Amniotic epithelial cell (primary cell): ENCODE results near the gene POLD1.
"Not testable (repeated sequence)": the region's sequence is repeated elsewhere in the genome, so short reads cannot be mapped to it uniquely, and the experiment has no call there.

Source experiments
- DNase-seq: peaks from one replicate; pipeline ENCODE4 v3.0.0-alpha.2; 2010; ENCODE audit warnings: low read depth

The POLD1 gene

DNA sequence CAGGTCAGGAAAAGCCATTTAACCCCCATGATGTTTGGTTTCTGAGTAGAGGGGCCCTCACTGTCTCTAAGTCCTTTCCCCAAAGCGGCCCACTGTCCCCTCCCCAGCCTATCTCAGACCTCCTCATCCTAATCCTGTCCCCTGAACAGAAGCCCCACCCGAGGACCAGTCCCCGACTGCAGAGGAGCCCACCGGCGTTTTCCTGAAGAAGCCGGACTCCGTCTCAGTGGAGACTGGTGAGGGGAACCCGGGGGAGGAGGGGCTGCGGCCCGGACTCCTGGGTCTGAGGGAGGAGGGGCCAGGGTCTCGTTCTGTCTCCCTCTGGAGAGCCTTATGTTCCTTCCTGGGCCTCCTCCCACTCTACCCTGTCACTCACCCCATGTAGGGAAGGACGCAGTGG is 51.5 kb downstream of the POLD1 start:
- no peak for DNase-seq

DNA sequence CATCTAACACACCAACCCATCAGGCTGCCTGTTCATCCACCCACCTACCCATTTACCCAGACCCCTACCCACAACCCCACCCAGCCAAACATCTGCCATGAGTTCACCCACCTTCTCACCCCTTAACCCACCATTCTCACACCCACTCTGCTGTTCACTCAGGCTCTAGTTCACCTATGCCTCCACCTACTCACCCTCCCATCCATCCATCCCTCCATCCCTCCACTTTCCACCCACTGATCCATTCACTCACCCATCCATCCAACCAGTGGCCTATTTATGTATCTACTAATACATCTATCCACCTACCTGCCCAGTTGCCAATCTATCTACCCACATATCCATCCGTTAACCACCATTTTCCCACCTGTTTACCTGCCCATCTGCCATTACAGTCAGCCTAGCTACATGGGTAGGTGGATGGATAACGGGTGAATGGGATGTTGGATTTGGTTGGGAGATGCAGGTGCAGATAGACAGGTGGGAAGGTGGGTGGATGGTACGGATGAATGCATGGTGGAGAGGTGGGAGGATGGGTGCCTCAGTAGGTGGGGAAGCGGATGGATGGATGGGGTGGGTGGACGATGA is 53.8 kb downstream of the POLD1 start:
- DNase-seq = no peak

DNA sequence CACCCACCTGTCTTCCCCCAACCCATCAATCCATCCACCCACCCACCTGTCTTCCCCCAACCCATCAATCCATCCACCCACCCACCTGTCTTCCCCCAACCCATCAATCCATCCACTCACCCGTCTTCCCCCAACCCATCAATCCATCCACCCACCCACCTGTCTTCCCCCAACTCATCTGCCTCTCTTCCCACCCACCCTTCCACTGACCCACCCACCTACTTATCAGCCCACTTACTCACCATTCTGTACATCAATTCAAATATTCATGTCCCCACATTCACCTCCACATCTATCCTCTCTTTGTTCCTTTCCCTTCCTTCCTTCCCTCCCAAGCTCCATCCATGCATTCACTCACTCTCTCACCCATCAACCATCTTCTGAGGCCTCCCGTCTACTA is 55.0 kb downstream of the POLD1 start:
- not testable (repeated sequence) for DNase-seq

DNA sequence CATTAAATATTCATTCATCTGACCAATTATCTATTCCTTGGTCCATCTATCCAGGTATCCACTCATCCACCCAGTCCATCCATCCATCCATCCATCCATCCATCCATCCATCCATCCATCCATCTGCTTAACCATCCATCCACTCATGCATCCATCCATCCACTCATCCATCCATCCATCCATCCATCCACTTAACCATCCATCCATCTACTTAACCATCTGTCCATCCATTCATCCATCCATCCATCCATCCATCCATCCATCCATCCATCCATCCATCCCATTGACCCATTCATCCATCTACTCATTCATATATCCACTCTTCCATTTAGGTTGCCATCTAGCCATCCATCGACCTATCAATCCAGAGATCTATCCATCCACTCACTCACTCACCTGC is 59.9 kb downstream of the POLD1 start:
- DNase-seq = no peak

DNA sequence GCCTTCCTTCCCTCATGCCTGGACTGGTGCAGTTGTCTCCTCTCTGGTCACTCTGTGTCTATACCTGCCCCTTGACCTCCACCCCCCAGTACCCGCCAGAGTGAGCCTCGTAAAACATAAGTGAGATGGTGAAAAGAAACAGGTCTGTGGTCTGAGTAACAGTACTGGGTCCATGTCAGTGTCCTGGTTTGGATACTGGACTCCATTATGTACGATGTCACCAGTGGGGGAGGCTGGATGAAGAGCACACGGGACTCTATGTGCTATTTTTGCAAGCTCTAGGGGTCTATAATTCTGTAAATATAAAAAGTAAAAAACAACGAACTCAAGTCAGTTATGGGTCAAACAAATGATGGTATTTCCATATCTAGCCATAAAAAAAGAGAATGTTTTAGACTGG is 62.9 kb downstream of the POLD1 start:
- DNase-seq = no peak

DNA sequence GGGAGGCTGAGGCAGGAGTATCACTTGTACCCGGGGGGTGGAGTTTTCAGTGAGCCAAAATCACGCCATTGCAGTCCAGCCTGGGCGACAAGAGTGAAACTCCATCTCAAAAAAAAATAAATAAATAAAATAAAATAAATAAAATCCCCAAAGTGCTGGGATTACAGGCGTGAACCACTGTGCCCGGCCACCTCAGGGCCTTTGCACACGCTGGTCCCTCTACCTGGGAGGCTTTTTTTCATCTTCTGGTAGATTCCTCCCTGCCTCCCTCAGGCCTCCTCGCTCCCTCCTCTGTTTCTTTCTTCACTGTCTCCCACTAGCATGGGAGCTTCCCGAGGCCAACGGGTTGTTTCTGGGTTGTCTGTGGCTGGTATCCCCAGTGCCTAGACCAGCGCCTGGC is 63.6 kb downstream of the POLD1 start:
- DNase-seq = no peak

DNA sequence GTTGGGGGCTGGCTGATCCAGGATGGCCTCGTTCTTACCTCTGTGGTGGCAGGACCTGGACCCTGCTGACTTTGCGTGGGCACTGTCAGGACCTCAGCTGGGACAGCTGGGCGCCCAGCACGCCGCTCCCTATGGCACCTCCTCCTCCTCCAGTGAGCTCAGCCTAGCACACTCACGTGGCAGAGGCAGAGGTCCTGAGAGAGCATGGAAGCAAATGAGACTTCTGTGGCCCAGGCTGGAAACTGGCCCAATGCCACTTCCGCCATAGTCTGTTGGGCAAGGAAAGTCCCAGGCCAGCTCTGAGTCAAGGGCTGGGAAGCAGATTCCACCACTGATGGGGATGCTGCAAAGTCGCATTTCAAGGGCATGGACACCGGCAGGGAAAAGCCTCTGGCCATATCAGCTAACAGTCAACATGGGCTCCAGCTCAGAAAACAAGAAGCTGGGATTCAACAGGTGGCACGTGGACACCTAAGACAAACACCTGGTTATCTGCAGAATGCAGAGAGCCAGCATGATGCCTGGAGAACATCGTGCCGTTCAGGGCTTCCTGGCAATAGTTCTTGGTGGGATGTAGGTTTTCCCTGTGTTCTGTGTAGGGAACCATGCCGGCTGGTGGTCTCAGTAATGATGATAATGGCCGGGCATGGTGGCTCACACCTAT is 65.2 kb downstream of the POLD1 start:
- no peak for DNase-seq

DNA sequence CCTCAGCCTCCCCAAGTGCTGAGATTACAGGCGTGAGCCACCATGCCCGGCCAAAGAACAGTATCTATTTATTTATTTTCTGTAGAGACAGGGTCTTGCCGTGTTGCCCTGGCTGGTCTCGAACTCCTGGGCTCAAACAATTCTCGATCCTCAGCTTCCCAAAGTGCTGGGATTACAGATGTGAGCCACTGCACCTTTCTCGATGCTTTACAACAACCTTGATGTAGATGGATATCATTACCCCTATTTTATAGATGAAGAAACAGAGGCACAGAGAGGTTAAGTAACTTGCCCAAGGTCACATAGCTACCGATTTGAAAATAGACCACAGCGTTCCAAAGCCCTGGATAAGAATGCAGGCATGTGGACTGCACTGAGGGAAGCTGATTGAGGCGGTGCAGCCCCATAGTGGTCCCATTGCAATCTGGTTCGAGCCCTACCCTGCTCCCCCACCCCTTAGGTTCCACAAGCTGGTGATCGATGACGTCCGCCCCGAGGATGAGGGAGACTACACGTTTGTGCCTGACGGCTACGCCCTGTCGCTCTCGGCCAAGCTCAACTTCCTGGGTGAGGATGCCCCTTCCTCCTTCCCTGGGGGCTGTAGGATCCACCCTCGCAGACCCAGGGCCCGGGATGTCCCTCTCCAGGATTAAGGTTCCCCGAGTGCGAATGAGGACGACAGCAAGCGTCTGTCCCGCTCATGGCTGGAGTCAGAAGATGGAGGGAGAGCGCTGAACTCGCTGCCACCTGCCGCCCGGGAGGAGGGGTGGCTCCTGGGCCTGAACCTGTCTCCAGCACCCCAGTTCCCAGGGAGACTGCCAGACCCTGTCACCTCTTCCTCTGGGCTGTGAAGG is 66.4 kb downstream of the POLD1 start:
- no peak for DNase-seq

DNA sequence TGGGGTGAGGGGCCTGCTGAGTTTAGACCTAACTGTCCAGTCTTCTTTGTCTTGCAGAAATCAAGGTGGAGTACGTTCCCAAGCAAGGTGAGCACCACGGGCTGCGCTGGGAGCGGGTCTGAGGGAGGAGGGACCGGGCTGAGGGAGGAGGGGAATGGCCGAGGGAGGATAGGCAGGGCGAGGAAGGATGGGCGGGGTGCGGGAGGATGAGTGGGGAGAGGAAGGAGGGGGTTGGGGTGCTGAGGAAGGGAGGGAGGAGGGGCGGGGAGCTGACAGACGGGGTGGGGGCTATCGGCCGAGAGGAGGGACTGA is 67.0 kb downstream of the POLD1 start:
- DNase-seq = no peak

DNA sequence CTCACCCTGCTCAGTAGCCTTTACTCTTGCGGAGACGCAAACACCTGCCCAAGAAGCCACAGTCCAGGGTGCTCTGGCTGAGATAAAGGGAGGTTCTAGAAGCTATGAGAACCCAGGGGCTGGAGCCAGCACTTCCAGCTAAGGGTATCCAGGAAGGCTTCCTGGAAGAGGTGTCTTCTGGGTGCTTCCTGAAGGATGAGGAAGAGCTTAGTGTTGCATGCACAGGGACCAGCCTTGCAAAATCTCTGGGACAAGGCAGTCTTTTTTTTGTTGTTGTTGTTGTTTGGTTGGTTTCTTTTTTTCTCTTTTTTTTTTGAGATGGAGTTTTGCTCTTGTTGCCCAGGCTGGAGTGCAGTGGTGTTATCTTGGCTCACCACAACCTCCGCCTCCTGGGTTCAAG is 69.1 kb downstream of the POLD1 start:
- no peak for DNase-seq

DNA sequence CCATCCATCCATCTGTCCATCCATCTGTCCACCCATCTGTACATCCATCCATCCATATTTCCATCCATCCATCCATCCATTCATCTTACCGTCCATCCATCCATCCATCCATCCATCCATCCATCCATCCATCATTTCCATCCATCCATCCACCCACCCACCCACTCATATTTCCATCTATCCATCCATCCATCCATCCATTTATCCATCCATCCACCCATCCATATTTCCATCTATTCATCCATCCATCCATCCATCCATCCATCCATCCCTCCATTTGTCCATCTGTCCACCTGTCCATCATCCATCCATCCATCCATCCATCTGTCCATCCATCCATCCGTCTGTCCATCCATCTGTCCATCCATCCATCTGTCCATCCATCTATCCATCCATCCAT is 71.8 kb downstream of the POLD1 start:
- DNase-seq = no peak

DNA sequence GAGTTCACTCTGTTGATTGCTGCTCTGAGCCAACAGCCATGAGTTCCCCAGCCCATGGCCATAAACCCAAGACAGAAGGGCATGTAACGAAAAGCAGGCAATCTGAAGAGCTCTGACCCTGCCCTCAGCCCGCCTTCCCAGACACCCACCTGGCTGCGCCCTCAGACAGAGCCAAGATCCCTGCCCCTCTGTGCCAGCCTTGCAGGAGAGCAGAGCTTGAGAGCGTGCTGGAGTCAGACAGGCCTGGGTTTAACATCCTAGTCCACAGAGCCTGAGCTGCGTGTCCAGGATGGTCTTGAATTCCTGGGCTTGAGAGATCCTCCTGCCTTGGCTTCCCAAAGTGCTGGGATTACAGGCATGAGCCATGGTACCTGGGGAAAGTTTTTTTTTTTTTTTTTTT is 73.2 kb downstream of the POLD1 start:
- no peak for DNase-seq

DNA sequence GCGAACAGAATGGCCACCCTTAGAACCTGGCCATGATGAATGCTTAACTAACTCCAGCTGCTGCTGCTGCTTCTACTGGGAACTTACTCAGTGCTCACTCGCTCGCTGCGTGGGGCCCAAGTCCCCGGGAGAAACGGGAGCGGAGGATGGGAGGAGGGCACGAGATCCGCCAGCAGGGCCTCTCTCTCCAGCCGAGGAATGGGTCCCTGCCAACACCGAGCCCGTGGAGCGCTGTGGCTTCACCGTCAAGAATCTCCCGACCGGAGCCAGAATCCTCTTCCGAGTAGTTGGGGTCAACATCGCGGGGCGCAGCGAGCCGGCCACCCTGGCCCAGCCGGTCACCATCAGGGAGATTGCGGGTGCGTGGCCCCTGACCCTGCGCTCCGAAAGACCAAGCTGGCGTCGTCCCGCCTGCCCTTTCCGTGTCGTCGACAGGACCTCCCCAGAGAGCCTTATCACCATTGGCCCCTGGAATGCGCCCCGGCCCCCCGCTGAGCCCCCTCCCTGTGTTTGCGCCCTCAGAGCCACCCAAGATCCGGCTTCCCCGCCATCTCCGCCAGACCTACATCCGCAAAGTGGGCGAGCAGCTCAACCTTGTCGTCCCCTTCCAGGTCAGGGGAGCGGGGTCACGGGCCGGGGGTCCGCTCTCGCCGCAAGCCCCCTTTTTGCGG is 74.4 kb downstream of the POLD1 start:
- DNase-seq = no peak

DNA sequence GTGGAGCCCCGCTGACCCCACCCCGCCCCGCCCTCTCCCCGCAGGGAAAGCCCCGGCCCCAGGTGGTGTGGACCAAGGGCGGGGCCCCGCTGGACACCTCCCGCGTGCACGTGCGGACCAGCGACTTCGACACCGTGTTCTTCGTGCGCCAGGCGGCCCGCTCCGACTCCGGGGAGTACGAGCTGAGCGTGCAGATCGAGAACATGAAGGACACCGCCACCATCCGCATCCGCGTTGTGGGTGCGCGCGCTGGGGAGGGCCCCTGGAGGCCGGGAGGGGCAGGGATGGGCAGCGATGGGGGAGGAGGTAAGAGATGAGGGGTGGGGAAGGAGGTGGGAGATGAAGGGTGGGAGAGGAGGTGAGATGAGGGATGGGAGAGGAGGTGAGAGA is 74.9 kb downstream of the POLD1 start:
- DNase-seq = no peak

DNA sequence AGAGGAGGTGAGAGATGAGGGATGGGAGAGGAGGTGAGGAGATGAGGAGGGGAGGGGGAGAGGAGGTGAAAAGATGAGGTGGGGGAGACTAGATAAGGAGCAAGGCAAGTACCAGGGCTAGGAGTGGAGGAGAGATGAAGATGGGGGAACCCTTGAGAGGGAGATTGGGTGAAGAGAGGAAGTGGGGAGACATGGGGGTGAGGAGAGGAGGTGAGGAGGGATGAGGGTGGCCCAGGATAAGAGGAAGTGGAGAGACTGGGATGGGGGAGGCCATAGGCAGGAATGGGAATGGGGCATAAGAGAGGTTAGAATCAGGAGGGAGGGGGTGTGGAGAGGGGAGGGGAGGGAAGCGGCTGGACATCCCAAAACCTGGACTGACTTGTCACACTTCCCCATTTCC is 75.5 kb downstream of the POLD1 start:
- no peak for DNase-seq

DNA sequence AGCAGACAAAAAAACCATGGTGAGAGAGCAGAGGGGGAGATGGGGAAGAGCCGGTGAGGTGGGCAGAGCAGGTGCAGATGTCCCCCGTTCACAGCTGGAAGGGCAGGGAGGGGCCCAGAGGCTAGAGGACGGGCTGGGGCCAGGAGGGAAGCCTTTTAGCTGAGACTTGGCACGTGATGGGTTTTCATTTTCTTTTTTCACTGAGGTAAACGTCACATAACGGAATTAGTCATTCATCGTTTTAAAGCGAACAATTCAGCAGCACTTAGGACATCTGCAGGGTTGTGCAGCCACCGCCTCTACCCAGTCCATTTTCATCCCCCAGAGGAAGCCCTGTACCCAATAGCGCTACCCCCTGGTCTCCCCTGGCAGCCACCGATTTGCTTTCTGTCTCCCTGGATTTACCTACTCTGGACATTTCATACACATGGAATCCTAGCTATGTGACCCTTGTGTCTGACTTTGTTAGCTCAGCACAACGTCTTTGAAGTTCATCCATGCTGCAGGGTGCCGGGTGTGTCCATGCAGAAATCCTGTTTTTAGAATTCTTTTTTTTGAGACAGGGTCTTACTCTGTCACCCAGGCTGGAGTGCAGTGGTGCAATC is 76.1 kb downstream of the POLD1 start:
- peak; percentile 6 for DNase-seq

DNA sequence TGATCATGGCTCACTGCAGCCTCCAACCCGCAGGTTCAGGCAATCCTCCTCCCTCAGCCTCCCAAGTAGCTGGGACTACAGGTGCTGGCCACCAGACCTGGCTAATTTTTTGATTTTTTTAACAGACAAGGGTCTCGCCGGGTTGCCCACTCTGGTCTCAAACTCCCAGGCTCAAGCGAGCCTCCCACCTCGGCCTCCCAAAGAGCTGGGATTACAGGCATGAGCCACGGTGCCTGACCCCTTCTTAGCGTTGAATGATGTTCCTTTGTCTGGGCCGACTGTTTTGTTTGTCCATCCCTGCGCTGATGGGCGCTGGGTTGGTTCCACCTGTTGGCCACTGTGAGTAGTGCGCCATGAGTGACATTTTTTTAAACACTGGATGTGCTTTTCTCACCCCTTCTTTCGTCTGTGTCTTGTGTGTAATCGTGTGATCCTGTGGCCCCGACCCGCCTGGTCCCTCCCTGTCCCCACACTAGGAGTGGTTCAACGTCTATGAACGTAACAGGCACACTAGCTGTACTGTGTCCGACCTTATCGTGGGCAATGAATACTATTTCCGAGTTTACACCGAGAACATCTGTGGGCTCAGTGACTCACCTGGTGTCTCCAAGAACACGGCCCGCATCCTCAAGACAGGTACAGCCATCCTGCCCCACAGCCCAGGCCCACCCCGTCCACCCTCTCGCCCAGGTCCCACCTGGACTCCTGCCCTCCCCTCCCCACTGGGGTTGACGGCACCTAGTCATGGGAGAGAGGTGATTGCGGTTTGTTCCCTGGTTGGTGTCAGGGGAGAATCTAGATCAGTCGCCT is 77.1 kb downstream of the POLD1 start:
- peak; percentile 53 for DNase-seq

DNA sequence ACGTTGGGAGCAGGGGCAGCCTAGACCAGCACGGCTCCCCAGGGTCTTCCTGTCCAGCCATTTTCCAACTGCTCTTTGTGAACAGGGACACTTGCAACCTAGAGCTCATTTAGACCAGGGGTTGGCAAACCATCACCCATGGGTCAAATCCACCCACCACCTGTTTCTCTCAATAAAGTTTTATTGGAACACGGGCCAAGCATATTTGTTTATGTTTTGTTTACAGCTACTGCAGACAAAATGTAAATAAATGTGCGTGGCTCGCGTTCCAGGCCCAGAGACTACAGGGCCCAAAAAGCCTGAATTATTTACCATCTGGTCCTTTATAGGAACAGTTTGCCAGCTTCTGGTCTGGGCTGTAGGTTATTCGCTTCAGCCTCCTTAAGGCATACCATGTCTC is 78.8 kb downstream of the POLD1 start:
- DNase-seq = no peak

DNA sequence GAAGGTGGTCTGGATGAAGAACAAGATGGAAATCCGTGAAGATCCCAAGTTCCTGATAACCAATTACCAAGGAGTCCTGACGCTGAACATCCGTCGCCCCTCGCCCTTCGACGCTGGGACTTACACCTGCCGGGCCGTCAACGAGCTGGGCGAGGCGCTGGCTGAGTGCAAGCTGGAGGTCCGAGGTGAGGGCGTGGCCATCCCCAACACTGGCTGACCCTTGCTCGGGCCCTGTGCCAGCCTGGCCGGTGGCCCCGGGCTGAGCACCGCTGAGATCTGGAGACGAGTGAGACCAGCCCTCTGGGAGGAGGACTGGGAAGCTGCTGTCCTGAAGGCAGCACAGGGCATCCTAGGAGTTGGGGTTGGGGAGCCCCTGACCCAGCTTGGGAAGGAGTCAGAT is 80.2 kb downstream of the POLD1 start:
- DNase-seq = no peak

DNA sequence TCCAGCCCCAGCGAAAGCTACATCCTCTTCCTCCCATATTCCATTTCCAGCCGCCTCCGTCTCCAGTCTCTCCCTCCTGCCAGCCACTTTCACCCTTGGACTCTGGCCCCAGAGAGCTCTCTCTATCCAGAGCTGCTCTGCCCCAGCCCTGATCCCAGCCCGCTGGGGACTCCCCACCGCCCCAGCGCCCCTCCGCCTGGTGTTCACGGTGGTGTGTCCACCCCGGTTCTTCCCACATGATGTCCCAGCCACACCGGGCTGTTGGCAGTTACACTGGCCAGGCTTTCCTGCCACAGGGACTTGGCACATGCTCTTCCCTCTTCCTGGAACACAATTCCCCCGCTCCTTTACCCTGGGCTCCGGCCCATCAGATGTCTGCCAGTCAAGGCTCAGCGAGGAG is 80.9 kb downstream of the POLD1 start:
- DNase-seq = no peak

DNA sequence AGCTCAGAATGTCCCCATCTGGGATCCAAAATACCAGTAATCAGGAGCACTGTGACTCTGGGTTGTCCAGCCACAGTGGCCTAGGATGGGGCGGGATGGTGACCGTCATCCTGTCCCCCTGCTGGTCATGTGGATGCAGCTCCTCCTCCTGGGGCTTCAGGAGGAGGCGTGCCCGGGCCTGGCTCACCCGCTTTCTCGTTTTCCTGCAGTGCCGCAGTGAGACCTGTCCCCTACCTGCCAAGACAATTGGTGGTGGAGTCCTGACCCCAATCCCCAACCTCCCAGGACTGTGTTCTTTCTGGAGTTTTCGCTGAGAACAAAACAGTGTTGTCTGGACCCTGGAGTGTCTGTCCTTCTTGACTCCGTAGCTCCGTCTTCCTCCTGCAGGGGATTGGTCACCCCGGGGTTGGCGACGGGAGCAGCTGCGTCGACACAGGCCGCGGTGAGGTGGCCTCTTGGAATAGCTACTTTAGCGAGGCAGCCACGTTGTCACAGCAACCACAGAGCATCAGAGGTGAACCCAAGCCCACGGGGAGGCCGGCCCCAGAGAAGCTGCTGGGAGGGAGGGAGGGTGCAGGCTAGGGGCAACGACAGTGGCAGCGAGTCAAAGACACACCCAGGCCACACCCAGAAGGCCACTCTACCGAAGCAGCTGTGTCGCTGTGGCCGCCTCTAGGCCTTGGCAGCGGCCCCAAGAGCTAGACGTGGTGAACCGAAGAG is 82.0 kb downstream of the POLD1 start:
- DNase-seq = no peak
